Stimulated activated CD4-positive, alpha-beta T cell treated with anti-CD3 and anti-CD28 coated beads, Interleukin-12 subunit alpha, Interleukin-12 subunit beta, amount 100 ng/mL, for 24 hours (primary cell): Measurements from ENCODE around the gene PLXNA3.

Source experiments
- DNase-seq, 2 experiments: peaks; one replicate each; pipeline ENCODE4 v3.0.0-alpha.2; 2020; ENCODE audit warnings: low read depth in 2 of 2

PLXNA3 gene

GRCh38 chrX:154435171-154435733 lies 22.8 kb upstream of the PLXNA3 start:
- DNase-seq, result no peak

- DNase-seq, result no peak
These were observed 21.6 kb upstream of the PLXNA3 start for GRCh38 chrX:154436374-154436982.

- peak in 1 of 2 experiments; percentile 41 for DNase-seq
These were observed 20.9 kb upstream of the PLXNA3 start, which contains the start of gene GDI1 for GRCh38 chrX:154436983-154437752. GDI1 (plus strand) TSS chrX:154437154; CDS start chrX:154437255, 101 bp downstream.

GRCh38 chrX:154437971-154438893 lies 19.8 kb upstream of the PLXNA3 start:
- no peak for DNase-seq

GRCh38 chrX:154439841-154440240 lies 18.2 kb upstream of the PLXNA3 start:
- no peak for DNase-seq

GRCh38 chrX:154440623-154441357 lies 17.3 kb upstream of the PLXNA3 start:
- no peak for DNase-seq

- DNase-seq, result no peak
These were observed 16.5 kb upstream of the PLXNA3 start for GRCh38 chrX:154441564-154441963.

GRCh38 chrX:154441984-154442707 lies 15.9 kb upstream of the PLXNA3 start:
- DNase-seq, result no peak

- no peak for DNase-seq
These were observed 14.6 kb upstream of the PLXNA3 start for GRCh38 chrX:154443479-154443910.

- DNase-seq, result peak; percentile 51 to 64
These were observed 13.9 kb upstream of the PLXNA3 start, which contains the start of gene FAM50A for GRCh38 chrX:154443992-154444754. FAM50A (plus strand) TSS chrX:154444141; CDS start chrX:154444236, 95 bp downstream.

GRCh38 chrX:154444755-154445246 lies 13.3 kb upstream of the PLXNA3 start:
- no peak for DNase-seq

GRCh38 chrX:154445776-154446175 lies 12.3 kb upstream of the PLXNA3 start:
- no peak for DNase-seq

- DNase-seq, result no peak
These were observed 11.7 kb upstream of the PLXNA3 start for GRCh38 chrX:154446430-154446829.

- no peak for DNase-seq
These were observed 9.6 kb upstream of the PLXNA3 start for GRCh38 chrX:154448484-154448883.

- no peak for DNase-seq
These were observed 8.5 kb upstream of the PLXNA3 start for GRCh38 chrX:154449618-154450017.

- no peak for DNase-seq
These were observed 7.8 kb upstream of the PLXNA3 start for GRCh38 chrX:154450312-154450711.

GRCh38 chrX:154452823-154453222 lies 5.3 kb upstream of the PLXNA3 start:
- DNase-seq, result no peak

- no peak for DNase-seq
These were observed 478 bp upstream of the PLXNA3 start for GRCh38 chrX:154457491-154458115.
